K562 (cell line): Measurements from ENCODE around the gene DNAL4. TPM values are rescaled to one million over a fixed set of nuclear protein-coding genes. Genes with fewer than 3 reads are reported as not detected.
A peak's percentile ranks its signal among the peaks of the same experiment; 100 is the strongest.

Experiments used
- CHAMP1 ChIP-seq: fragments of 450-650 bp; IDR thresholded peaks from 2 replicates; pipeline ENCODE4 v1.6.1; 2016; ENCODE audit warnings: mild to moderate bottlenecking
- CREM ChIP-seq: IDR thresholded peaks from 2 replicates; pipeline ENCODE4 v1.6.1; 2014; ENCODE audit warnings: antibody characterized with exemption, low read depth
- CTCF ChIP-seq, 3 experiments: IDR thresholded peaks in 2 of 3; conservative IDR thresholded peaks in 1 of 3; 2 replicates each; pipeline ENCODE4 v1.5.1; 2011 to 2012; ENCODE audit warnings: low read length in 3 of 3, mild to moderate bottlenecking in 3 of 3, control low read depth in 2 of 3, improper control_type of control experiment in 1 of 3, inconsistent platforms in 1 of 3, low read depth in 1 of 3, mixed read lengths in 1 of 3, moderate library complexity in 1 of 3; ENCODE audit not compliant: insufficient read depth in 2 of 3
- DMBX1 ChIP-seq: fragments of 250-450 bp; sonication (Bioruptor Pico); IDR thresholded peaks from 2 replicates; pipeline ENCODE4 v1.8.0; 2022; ENCODE audit warnings: inconsistent platforms, mild to moderate bottlenecking, moderate library complexity, borderline replicate concordance
- EHMT2 ChIP-seq: fragments of 450-650 bp; IDR thresholded peaks from 2 replicates; pipeline ENCODE4 v1.6.1; 2018; ENCODE audit warnings: antibody characterized with exemption
- FOXA1 ChIP-seq: fragments of 450-650 bp; IDR thresholded peaks from 2 replicates; pipeline ENCODE4 v1.6.1; 2016; ENCODE audit warnings: mild to moderate bottlenecking, borderline replicate concordance
- FOXK1 ChIP-seq: sonication (generic); formaldehyde crosslinking; IDR thresholded peaks from 2 replicates; pipeline ENCODE4 v1.8.0; 2022; ENCODE audit warnings: missing genetic modification reagents, mild to moderate bottlenecking, borderline replicate concordance
- FOXP4 ChIP-seq: sonication (generic); formaldehyde crosslinking; IDR thresholded peaks from 2 replicates; pipeline ENCODE4 v1.8.0; 2022; ENCODE audit warnings: mild to moderate bottlenecking, missing genetic modification reagents, borderline replicate concordance
- HNRNPL ChIP-seq: fragments of 200-400 bp; formaldehyde crosslinking; IDR thresholded peaks from 2 replicates; pipeline ENCODE4 v1.6.1; 2017; ENCODE audit warnings: low read depth, mild to moderate bottlenecking, low read length
- MIER1 ChIP-seq: fragments of 450-650 bp; IDR thresholded peaks from 2 replicates; pipeline ENCODE4 v1.6.1; 2016; ENCODE audit warnings: antibody characterized with exemption, mild to moderate bottlenecking, low read depth
- NCOA1 ChIP-seq: fragments of 450-650 bp; IDR thresholded peaks from 2 replicates; pipeline ENCODE4 v1.6.1; 2016; ENCODE audit warnings: low read depth
- RB1 ChIP-seq: fragments of 450-650 bp; IDR thresholded peaks from 2 replicates; pipeline ENCODE4 v1.6.1; 2017; ENCODE audit warnings: low read depth, mild to moderate bottlenecking
- RNF219 ChIP-seq: fragments of 250-450 bp; sonication (Bioruptor Pico); IDR thresholded peaks from 2 replicates; pipeline ENCODE4 v1.5.0; 2022; ENCODE audit warnings: mild to moderate bottlenecking
- SIN3A ChIP-seq, 2 experiments: fragments of 150-350 bp in 1 of 2; IDR thresholded peaks; 2 replicates each; pipeline ENCODE4 v1.6.1; 2011 to 2016; ENCODE audit warnings: borderline replicate concordance in 2 of 2, low read depth in 2 of 2, low read length in 2 of 2, mild to moderate bottlenecking in 2 of 2, moderate library complexity in 2 of 2; ENCODE audit not compliant: control insufficient read depth in 1 of 2
- SRF ChIP-seq, 2 experiments: fragments of 250-450, 450-650 bp in 1 of 2; sonication (Bioruptor Pico) in 1 of 2; sonication (generic) in 1 of 2; formaldehyde crosslinking; IDR thresholded peaks; 2 replicates each; pipeline versions ENCODE4 v1.5.0 to v1.5.1; 2020 to 2022; ENCODE audit warnings: mild to moderate bottlenecking in 1 of 2, missing genetic modification reagents in 1 of 2
- TBP ChIP-seq: optimal IDR thresholded peaks from 2 replicates; pipeline ENCODE3; 2011; ENCODE audit warnings: low read depth, low read length, improper control_type of control experiment
- TEAD1 ChIP-seq, 2 experiments: fragments of 450-650 bp in 1 of 2; sonication (generic) in 1 of 2; formaldehyde crosslinking; IDR thresholded peaks; 2 replicates each; pipeline versions ENCODE4 v1.4.0 to v1.8.0; 2020 to 2022; ENCODE audit warnings: mild to moderate bottlenecking in 2 of 2, missing genetic modification reagents in 1 of 2
- ZNF224 ChIP-seq: sonication (generic); formaldehyde crosslinking; IDR thresholded peaks from 2 replicates; pipeline ENCODE4 v1.8.0; 2022; ENCODE audit warnings: mild to moderate bottlenecking, missing genetic modification reagents
- ZNF77 ChIP-seq: fragments of 250-450 bp; sonication (Bioruptor Pico); IDR thresholded peaks from 2 replicates; pipeline ENCODE4 v1.5.0; 2020
- ZNF830 ChIP-seq: fragments of 250-450 bp; sonication (Bioruptor Pico); IDR thresholded peaks from 2 replicates; pipeline ENCODE4 v1.5.0; 2021; ENCODE audit warnings: mild to moderate bottlenecking
- polyA plus RNA-seq, 8 experiments: library from polyadenylated mRNA; depleted of rRNA in 4 of 8; stranded (reverse) in 5 of 8; unstranded in 3 of 8; fragments of >200 nt; fragmentation: Nextera tagmentation in 2 of 8; fragmentation: Illumina TruSeq in 1 of 8; extraction: Ambion mirVana in 2 of 8; extraction: Trizol in 1 of 8; gene quantifications; 2 replicates each; pipeline versions ENCODE4 v1.2.1 to v1.2.3, GENCODE V29; 2011 to 2014; ENCODE audit warnings: inconsistent platforms in 1 of 8, missing spikeins in 1 of 8
- total RNA-seq, 7 experiments: library from RNA; depleted of rRNA in 6 of 7; stranded (reverse); fragments of >200 nt in 6 of 7; fragmentation: Illumina TruSeq in 2 of 7; extraction: Trizol in 2 of 7; gene quantifications; 2 replicates each; pipeline versions ENCODE4 v1.2.1 to v1.2.3, GENCODE V29; 2011 to 2021; ENCODE audit warnings: low replicate concordance in 1 of 7

Gene DNAL4
- total and polyA plus RNA-seq, 9 of the 15 experiments (the other 6 are each of a cell fraction or from before 2014, with no cell fraction given): 0.20 to 9.4 (median 5.2) TPM

GRCh38 chr22:38824585-38824984 lies 30.6 kb upstream of the DNAL4 start (continued):
- TF ChIP-seq SRF (CRISPR knock-in tag; IDR thresholded peaks at IDR 0.05) (no peak), MIER1 (peak; percentile 98), EHMT2 (peak; percentile 99), FOXA1 (no peak), ZNF830 (no peak), HNRNPL (no peak), FOXP4 (CRISPR knock-in tag) (peak; percentile 72; the same call in 1 of the 2 replicates), ZNF224 (CRISPR knock-in tag) (peak; percentile 60; the same call in 1 of the 2 replicates), NCOA1 (0 out of 2 replicates have a peak, but pooled peaks have one; percentile 33), ZNF77 (CRISPR knock-in tag) (no peak), CTCF (IDR thresholded peaks at IDR 0.05 in 2 of 3, conservative IDR thresholded peaks at IDR 0.05 in 1 of 3; ENCODE audit: insufficient read depth in 2 of 3, low read depth in 1 of 3, low read length in 3 of 3) (peak; percentile 54 to 68 (median 59)), DMBX1 (CRISPR knock-in tag) (peak; percentile 68; the same call in 1 of the 2 replicates), CHAMP1 (peak; percentile 52; the same call in 1 of the 2 replicates), RB1 (peak; percentile 33; the same call in 1 of the 2 replicates), CREM (0 out of 2 replicates have a peak, but pooled peaks have one; percentile 25), SIN3A (IDR thresholded peaks at IDR 0.05; ENCODE audit: borderline replicate concordance in 2 of 2, control insufficient read depth in 1 of 2, low read depth in 2 of 2, low read length in 2 of 2) (peak in 1 of 2 experiments; percentile 72; a peak in 2 of 4 replicates), TBP (no peak), FOXK1 (peak; percentile 75; the same call in 1 of the 2 replicates), TEAD1 (CRISPR knock-in tag; IDR thresholded peaks at IDR 0.05) (peak in 1 of 2 experiments; percentile 60; a peak in 1 of 4 replicates), RNF219 (CRISPR knock-in tag) (no peak)
